GM19193 (cell line): ENCODE measurements around the gene LTA4H.

Experiments used
- POLR2A ChIP-seq: IDR thresholded peaks from 4 replicates; pipeline ENCODE4 v1.6.1; 2011; ENCODE audit not compliant: insufficient read depth, insufficient read length; ENCODE audit errors: extremely low read depth

Gene LTA4H

DNA sequence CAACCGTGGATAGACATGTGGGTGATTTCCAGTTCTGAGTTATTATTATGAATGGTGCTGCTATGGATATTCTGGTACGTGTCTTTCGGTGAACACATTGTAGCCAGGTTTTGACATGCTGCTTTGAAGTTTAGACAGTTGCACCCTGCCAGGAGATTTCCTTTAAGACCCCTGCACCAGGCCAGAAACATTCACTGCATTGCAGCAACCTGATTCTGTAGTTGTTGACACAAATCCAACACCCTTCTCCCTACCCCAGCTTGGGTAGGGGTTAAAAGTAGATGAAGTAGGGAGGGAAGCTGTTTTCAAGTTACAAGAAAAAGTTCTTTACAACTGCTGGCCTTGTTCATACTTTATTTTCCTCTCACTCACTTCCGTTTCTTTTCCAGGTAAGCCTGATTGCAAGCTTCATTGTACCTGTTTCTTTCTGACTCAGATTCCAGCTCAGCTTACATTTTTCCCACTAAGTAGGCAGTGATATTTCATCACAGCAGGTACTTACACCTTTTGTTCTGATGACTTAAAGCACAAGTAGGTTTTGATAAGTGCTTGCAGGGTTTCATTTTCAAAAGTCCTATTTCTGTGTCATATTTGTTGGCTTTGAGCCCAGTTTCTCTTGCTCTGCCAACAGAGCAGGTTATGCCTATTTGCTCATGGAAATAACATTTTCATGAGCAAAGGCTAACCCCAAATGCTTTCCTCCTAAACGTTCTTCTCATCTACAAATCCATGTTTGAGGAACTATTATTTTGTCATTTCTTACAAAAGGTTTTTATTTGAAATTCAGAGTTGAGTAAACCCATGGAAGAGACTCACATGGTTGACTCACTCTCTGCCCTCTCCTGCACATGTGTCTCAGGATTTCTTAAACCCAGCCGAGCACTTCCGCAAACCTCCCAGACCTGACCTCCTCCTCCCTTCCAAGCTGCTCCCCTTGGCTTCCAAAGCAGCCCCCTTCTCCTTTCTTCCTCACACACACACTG lies 12.1 kb upstream of the LTA4H start:
- no peak for TF ChIP-seq POLR2A

DNA sequence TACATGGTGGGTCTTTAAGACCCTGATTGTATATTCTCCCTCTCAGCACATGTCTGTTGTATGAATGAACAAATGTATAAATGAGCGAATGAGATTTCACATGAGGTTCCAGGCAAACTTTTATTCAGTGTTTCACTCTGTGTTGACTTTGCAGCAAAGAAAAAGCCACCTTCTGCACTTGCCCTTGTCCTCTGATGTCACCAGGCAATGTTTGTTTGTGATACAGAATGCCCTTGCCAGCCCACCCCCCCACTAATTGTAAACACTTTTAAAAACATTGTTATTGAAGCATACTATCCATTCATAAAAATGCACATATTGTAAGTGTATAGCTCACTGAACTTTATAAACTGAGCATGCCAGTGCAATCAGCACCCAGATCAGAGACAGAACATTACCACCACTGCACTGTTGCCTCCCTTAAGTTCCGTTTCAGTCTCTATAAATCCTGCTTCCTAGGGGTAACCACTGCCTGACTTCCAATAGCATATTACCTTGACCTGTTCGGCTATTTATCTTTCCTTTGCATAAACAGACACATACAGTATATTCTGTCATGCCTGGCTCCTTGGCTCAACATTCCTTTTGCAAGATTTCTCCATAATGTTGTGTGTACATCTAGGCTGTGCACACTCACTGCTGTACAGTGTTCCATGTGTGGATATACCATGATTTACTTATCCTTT lies 11.3 kb upstream of the LTA4H start:
- TF ChIP-seq POLR2A: no peak

DNA sequence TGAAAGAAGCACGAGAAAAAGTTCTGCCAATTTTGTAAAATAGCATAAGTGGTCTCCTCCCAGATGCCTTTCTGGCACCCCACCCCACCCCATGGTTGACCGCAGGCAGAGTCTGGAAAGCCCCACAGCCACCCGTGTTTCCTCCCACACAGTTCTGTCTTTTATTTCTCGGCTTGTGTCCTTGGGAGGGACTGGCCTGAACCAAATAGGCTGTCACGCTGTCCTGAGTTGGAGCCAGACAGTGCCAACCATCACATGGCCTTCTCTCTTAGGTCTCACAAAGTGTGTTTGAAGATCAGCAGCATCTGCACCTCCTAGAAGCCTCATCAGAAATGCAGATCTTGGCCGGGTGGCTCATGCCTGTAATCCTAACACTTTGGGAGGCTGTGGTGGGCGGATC lies 10.2 kb upstream of the LTA4H start:
- TF ChIP-seq POLR2A: no peak

DNA sequence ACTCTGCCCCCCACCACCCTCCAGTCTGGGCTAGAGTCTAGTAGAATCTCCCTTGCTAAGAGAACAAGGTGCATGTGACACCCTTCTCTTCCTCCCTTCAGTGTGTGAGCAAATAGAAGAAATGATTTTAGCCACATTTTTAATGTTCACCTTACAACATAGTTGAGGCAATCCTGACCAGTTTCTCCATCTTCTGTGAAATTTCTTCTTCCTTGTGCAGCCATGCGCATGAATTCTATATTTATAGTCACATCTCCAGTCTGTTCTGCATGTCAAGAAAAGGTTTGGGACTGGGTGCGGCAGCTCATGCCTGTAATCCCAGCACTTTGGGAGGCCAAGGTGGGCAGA lies 9.5 kb upstream of the LTA4H start:
- TF ChIP-seq POLR2A: no peak

DNA sequence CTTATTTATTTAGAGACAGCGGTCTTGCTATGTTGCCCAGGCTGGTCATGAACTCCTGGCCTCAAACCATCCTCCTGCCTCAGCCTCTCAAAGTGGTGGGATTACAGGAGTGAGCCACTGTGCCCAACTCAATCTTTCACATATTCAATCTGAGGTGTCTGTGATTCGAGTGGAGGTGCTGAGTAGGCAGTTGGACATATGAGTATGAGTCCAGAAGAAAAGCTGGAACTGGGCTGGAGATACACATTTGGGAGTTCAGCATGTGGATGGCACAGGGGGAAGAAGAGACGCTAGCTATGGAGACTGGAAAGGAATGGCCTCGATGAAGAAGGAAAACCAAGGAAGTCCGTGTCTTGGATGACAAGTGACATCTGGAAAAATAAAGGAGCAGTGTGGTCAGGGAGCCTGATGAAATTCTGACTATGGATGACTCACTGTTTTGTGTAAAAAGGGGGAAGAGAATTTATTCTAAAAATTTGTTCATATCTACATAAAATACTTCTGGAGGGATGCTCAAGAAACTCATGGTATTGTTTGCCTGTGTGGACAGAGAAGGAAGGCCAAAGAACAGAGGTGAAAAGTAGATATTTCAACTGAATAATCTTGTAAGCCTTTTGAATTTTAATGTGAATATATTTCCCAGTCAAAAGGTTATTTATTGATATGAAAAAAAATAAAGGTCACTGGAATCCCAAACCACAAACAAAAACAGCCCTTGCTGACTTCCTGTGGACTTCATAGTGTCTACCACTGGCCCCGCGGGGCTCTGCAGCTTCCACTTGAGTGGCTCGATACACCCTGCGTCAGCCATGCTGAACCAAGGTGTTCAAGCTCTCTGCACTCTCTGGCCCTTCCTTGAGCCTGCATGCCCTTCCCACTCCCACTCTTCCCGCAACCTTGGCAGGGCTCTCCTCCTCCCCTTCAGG lies 8.9 kb upstream of the LTA4H start:
- no peak for TF ChIP-seq POLR2A

DNA sequence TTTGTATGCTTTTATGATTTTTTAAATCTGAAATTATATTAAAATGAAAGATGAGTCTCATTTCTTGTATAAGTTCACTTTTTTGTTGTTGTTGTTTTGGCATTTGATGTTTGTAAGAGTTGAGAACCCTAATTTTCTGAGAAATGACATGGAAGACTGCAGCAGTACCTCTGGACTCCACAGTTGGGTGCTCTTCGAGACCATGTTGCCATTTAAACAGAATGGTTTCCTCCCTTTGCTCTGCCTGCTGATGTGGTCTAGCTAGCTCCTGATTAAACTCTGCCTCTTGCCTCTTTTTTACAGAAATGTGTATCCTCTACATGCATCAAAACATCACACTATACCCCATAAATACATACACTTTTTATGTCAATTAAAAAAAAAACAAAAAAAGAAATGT lies 5.8 kb upstream of the LTA4H start:
- no peak for TF ChIP-seq POLR2A

DNA sequence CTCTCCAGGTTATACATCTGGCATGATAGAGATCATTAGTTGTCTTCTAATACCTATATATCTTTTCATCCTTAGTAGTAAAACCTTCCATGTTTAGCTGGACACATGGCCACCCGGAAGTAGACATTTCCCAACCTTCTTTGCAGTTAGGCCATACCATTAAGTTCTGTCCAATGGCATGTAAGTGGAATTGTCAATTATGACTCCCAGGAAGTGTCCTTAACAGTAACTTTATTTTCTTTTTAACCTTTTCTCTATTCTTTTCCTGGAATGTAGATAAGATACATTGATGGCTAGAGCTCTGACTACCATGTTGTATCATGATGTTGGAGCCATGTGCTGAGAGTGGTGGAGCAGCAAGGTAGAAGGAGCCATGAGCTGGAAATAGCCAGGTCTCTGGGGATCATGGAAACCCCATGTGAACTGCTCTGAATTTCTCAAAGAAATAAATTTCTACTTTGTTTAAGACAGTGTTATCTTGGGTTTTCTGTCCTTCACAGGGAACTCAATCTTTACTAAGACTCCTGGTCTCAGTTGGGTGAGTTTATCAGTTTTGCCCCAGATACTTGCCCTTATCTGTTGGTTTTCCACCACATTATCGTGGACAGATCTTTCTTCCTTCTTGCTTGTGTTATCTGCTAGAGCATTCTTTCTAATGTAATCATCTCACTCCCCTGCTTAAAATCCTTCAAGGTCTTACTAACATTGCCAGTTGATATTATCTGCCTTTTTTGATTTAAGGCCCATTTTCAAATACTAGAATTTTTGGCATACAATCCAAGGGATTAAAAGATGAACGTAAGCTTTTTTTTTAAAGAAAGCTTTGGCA lies 5.1 kb upstream of the LTA4H start:
- TF ChIP-seq POLR2A: no peak

DNA sequence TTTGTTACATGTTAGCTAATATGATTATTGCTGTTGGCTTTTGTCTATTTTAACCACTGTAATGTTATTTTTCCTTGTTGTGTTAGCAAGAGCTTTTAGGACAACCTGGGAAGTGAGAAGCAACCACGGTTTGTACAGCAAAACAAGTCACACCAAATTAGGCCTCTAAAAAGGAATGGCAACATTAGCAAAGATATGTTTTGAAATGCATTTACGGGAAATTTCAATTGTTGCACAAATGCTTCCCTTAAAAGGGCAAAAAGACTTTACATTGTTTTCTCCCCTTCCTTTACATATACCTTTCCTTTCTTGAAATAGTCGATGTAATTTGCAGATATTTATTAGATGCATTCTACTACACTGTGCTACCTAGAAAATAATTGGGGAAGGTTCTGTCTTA lies 4.1 kb upstream of the LTA4H start:
- no peak for TF ChIP-seq POLR2A

DNA sequence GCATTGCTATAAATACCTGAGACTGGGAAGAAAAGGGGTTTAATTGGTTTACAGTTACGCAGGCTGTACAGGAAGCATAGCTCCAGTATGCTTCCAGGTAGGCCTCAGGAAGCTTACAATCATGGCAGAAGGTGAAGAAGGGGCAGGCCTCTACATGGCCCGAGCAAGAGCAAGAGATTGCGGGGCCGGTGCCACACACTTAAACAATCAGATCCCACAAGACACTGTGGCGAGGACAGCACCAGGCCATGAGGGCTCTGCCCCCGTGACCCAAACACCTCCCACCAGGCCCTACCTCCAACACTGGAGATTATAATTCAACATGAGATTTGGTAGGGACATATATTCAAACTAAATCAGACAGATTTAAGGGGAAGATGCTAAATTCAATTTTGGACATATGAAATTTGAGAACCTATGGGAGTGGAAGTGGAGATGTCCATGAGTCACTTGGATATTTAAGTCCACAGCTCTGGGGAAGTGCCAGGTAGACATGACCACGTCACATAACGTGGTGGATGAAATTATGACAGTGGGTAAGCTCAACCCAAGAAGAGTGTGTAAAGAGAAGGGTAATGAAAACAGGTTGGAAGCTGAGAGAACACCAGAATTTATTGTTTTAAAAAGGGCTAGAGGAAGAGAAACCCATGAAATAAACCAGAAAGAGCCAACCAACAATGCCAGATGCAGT lies 1.5 kb upstream of the LTA4H start:
- no peak for TF ChIP-seq POLR2A

DNA sequence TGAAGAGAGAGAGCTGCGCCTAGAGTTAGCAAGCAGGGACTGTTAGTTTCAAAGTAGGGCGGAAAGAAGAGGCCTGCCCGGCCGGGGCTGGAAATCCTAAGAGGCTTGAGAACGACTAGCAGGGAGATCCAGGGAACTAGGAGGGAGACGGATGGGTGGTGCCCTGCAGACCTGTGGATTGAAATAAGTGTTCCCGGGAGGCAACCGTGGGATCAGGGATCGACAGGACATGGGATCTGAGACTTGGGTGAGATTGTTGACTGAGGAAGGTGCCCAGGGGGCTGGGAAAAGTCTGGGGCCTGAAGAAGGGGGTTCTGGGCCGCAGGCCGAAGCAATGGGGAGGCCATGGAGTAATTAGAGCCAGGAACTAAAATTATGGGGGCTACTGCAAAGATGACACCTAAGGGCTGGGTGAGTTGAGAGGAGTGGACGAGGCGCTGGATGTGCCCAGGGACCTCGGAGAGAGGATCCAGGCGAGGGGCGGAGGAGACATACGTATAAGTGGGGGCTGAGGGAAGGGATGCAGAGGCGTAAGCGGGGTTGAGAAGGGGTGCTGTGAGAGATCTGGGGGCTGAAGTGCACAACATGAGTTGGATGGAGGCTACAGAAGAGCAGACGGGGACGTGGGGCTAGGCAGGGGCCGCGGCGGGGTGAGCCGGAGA lies 635 bp downstream of the LTA4H start:
- no peak for TF ChIP-seq POLR2A

DNA sequence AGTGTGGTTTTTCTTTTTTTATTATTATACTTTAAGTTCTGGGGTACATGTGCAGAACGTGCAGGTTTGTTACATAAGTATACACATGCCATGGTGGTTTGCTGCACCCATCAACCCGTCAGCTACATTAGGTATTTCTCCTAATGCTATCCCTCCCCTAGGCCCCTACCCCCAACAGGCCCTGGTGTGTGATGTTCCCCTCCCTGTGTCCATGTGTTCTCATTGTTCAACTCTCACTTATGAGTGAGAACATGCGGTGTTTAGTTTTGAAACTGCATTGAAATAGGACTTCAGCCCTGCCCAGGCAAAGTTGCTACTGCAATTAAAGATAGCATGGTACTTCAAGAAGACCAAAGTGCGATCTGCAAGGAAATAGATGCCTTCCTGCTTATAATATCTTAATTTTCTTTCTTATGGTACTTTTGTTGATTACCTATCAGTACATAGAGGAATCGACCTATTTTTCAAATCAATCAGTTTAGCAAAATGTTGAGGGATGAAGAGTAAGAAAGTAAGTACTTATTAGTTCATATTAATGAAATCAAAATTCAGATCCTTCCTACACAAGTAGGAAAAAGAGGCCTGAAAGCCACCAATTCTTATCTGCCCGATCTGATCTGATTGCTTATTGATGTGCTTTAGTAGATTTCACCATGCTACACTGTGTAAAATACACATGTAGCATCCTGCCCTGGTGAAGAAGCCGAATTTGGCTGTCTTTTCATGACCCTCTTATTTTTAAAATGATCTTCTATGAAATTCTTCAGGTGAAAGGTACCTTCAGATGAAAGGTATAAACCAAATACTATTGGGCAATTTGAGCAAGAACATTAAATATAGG lies 1.6 kb downstream of the LTA4H start:
- no peak for TF ChIP-seq POLR2A

DNA sequence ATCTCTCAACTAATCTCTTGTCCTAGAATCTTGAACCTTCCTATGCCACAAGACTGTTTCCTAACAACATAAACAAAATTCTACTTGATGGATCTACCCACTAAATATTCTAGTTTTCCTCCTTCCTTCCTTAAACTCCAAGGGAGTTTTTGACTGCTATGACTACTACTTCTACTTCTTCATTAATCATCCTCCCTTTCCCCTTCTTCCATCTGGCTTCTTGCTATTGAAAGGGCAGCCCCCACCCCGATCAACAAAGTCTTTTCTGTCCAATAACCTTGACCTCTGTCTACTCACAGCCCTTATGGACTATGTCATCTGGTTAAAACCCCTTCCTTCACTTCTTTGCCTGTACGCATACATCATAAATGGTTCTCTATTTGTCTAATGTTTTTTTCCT lies 5.6 kb downstream of the LTA4H start:
- no peak for TF ChIP-seq POLR2A
